Raji (cell line): ENCODE data around the gene FRMD4A.

Source experiments
- POLR2A ChIP-seq: IDR thresholded peaks from 2 replicates; pipeline ENCODE4 v1.6.1; 2011; ENCODE audit warnings: low read depth, low read length, control low read depth; ENCODE audit not compliant: insufficient read depth

Gene FRMD4A

DNA sequence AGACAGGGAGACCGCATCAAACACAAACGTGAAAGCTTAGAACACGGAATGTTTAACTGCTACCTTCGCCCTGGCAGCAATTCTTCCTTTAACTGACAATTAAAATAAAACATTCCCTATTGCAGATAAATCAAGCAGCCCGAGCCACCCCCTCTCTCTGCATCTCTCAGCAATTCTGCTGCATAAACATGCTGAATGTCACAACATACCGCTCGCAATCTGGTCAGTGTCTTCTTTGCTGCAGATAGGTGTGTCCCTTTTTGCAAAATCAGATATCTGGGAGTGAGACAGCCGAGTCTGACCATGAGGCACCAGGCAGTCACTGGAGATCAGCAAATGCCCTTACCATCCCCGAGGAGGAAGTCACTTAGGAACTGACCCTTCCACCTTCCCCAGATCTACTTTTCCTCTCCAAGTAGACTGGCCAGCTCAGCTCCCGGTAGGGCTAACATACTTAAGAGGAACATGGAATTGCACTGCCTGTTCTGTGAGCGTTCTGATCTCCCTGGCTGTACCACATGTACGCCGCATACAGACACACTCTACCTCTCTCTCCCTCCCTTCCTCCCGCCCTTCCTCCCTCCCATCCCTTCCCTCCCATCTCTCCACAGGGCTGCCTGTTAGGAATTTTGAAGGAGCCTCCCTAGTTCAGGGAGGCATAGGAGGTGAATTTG lies at the start of gene FRMD4A:
Gene FRMD4A (minus strand): TSS at position 537 of the 674 bp plus-strand sequence.
- no peak for TF ChIP-seq POLR2A

GRCh38 chr10:14379556-14380280 lies 49.0 kb upstream of the FRMD4A start:
- TF ChIP-seq POLR2A = no peak

GRCh38 chr10:14378387-14378960 lies 47.8 kb upstream of the FRMD4A start:
- TF ChIP-seq POLR2A = no peak

GRCh38 chr10:14377591-14378175 lies 47.0 kb upstream of the FRMD4A start:
- no peak for TF ChIP-seq POLR2A

- TF ChIP-seq POLR2A = no peak
Observed at GRCh38 chr10:14374745-14375445, 44.2 kb upstream of the FRMD4A start.

DNA sequence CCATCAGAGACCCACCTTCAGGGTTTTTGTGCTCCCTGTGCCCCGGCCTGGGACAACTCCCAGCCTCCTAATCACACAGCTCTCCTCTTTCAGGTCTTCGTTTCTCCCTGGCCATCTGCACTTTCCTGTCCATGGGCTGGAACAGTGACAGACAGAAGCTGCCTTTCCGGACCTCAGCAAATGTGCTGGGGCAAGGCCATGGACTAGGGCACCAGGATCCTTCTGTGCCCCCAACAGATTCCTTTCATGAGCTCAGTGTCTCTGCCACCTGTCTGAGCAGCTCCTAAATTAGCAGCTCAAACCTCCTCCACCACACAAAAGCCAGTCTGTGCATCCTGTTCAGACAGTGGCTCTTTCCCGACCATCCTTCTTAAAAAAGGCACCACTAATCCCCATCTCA lies 41.9 kb upstream of the FRMD4A start:
- TF ChIP-seq POLR2A = no peak

- no peak for TF ChIP-seq POLR2A
Observed at GRCh38 chr10:14371581-14371980, 40.9 kb upstream of the FRMD4A start.

DNA sequence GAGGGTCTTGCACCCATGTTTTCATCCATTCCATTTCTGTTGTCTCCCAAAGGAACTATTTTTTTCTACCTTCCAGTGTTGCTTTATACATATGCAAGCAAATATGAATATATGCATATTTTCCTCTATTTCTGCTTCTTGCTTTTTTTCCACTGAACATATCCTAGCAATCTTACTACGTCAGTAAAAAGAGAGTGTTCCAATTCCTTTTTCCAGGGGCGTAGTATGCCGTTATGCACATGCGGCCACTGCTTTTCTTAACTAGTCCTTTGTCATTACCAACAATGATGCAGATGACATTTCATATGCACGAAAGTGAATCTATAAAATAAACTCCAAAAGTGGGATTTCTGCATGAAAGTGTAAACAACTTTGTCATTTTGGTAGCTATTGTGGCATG lies 40.2 kb upstream of the FRMD4A start:
- TF ChIP-seq POLR2A = no peak

DNA sequence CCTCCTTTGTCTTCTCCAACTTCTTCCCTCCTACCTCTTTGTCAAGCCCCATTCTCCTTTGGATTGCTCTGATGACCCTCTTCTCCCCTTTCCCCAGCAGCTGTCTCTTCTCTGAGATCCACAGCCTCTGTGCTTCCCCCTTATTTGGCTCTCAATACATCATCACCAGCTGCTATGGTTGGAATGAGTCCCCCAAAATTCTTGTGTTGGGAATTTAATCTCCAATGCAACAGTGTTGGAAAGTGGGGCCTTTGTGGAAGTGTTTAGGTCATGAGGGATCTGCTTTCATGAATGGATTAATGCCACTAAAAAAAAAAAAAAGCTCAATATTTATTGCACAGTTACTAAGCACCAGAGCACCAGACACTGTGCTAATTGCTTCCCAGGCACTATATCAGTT lies 39.2 kb upstream of the FRMD4A start:
- no peak for TF ChIP-seq POLR2A

- no peak for TF ChIP-seq POLR2A
Observed at GRCh38 chr10:14366760-14367159, 36.0 kb upstream of the FRMD4A start.

DNA sequence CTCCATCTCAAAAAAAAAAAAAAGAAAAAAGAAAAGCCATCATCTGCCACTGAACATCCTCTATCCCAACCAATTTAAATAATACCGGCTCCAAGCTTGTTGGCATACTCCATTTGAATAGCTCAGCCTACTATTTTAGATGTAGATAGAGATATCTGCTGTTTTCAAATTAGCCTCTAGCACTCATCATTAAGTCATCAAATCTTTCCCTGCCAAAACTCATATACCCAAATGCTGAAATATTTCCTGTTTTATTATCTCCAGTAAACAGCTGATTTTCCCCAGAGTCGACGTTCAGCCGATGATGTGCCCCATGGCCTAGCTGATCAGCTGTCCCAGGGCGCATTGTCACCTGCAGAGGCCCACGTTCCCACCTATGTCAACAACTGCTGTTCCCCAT lies 34.5 kb upstream of the FRMD4A start:
- no peak for TF ChIP-seq POLR2A

GRCh38 chr10:14362104-14362503 lies 31.4 kb upstream of the FRMD4A start:
- TF ChIP-seq POLR2A = no peak

DNA sequence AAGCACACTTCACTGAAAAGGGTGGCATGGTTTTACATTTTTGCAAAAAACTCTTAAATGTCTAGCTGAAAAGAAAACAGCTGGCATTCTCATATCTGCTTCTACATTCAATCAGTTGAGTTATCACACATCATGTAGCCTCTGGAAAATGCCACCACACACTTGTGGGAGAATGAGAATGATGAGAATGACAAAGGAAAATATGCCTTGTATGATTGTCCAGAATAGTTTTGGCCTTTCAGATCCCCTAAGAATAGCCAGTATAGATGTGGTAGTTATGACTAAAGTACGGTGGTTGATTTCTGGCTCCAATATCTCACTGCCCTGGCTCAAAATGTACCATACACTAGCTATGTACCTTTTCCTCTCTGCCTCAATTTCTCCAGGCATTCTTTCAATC lies 30.2 kb upstream of the FRMD4A start:
- no peak for TF ChIP-seq POLR2A

DNA sequence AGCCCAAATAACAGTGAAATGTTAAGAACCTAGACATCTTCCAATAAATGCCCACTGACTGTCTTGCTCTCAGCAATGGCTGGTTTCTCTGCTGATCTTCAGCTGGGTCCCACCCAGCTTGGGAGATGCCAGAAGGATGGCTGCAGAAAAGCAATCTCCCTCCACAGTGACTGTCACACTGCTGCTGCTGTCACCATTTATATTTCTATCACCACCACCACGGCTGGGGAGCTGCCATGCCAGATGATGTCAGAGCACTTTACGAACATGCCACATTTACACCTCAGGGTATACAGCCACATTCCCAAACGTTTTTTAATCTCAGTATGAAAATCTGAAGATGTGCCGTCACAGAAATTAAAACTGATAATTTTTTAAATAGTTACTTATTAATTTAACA lies 29.8 kb upstream of the FRMD4A start:
- no peak for TF ChIP-seq POLR2A

DNA sequence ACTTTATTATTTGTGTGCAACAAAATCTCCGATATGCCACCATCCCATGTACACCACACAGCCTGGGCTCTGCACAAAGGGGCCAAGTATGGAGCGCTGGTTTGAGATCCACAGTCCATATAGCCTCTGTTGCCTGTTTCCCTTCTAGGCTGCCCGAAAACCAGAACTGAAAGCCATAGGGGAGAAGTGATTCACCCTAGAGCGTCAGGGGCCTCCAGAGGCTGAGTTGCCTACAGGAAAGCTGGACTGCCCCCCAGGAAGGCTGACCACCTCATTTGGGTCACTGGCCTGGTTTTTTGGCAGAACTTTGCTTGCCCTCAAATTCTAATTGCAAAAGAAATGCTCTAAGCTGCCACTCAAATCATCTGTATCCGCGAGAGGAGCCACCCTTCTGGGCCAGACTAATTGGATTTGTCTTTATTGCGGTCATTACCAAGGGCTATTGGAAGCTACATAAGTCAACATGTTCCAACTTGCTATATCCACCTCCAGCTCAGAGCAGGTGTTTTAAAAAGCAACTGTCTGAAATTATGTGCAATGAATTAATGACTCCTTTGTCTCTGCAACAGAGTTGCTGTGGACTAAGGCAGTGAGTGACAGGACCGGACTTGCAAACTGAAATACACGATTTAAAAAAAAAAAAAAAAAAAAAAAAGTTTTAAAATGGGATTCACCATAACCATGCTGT lies 28.3 kb upstream of the FRMD4A start:
- no peak for TF ChIP-seq POLR2A
